CD4-positive, alpha-beta T cell treated with Interleukin-12 subunit alpha and Interleukin-12 subunit beta, for 1 hour (primary cell): ENCODE data around the gene PROS1.
"Not testable (repeated sequence)": the region's sequence is repeated elsewhere in the genome, so short reads cannot be mapped to it uniquely, and the experiment has no call there.

Experiments
- DNase-seq: peaks from one replicate; pipeline ENCODE4 v3.0.0-alpha.2; 2020

The PROS1 gene

GRCh38 chr3:93867425-93867824 is 106.3 kb downstream of the PROS1 start:
- DNase-seq: no peak

DNA sequence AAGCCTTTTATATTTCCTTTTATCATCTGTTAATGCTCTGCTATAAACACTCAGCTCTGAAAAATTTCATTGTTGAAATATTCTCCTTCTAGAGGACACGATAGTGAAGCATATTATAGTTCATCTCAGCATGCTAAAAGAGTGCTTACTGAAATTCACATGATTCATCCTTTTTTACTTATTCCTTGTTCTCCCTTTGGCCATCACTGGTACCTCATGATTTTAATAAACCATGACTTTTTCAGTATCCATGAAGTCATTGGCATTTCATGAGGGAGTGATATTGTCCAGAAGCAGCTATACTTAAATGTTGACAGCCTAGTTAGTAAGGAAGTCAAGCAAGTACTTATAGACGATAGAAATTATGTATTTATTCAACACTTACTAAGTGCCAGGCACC is 112.7 kb downstream of the PROS1 start:
- DNase-seq: no peak

DNA sequence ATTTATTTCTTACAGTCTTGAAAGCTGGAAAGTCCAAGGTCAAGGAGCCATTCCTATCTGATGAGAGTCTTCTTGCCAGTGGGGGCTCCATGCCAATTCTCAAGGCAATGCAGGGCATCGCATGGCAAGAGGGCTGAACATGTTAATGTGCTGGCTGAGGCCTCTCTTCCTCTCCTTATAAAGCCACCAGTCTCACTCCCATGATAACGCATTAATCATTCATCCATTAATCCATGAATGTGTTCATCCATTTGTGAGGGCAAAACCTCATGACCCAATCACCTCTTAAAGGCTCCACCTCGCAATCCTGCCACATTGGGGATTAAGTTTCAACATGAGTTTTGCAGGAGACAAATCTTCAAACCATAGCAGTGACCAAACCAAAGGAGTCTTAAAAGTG is 118.3 kb downstream of the PROS1 start:
- DNase-seq: no peak

DNA sequence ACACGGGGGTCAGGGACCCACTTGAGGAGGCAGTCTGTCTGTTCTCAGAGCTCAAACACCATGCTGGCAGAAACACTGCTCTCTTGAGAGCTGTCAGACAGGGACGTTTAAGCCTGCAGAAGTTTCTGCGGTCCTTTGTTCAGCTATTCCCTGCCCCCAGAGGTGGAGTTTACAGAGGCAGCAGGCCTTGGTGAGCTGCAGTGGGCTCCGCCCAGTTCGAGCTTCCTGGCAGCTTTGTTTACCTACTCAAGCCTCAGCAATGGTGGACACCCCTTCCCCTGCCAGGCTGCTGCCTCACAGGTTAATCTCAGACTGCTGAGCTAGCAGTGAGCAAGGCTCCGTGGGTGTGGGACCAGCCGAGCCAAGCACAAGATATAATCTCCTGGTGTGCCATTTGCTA is 121.5 kb downstream of the PROS1 start:
- DNase-seq: not testable (repeated sequence)

- DNase-seq: no peak
Observed at GRCh38 chr3:93843981-93844380, 129.7 kb downstream of the PROS1 start.

GRCh38 chr3:93839193-93839592 is 134.5 kb downstream of the PROS1 start:
- DNase-seq: not testable (repeated sequence)
